Esophagus squamous epithelium (tissue), 4 donors: ENCODE data around the gene SSC4D.

ENCODE experiments used
- POLR2A ChIP-seq, 4 donors: fragments of 450-650 bp; IDR thresholded peaks; one replicate each; pipeline ENCODE4 v1.6.1; 2017; ENCODE audit warnings: antibody characterized with exemption in 4 of 4, mild to moderate bottlenecking in 4 of 4, moderate library complexity in 3 of 4
- TF ChIP-seq, protein P1 (sequence below), 6 experiments: fragments of 450-650 bp in 4 of 6; fragments of 200-600 bp in 2 of 6; sonication (generic) in 2 of 6; IDR thresholded peaks; one replicate each; pipeline ENCODE4 v1.5.1; 2016 to 2019; ENCODE audit warnings: antibody characterized with exemption in 6 of 6, mild to moderate bottlenecking in 4 of 6, moderate library complexity in 4 of 6

DNA sequence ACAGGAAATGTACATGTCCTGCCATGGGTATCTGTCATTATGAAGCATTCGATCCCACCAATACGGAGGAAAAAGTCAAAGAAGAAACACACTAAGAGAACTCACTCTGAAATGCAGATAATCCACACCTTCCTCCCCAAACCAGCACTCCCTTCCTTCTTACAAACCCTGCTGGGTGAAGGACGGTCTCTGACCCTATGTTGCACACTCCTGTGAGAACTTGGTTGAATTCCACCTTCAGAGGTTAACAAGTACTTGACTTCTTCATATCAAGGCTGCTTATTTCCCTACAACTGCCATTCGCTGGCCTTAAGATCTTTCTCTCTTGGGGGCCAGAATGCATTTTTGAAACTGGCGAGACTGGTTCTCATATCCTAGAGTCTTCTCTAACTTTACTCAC, 67.3 kb downstream of the SSC4D start:
- TF ChIP-seq POLR2A (IDR thresholded peaks at IDR 0.05): no peak
- TF ChIP-seq, protein P1, sequence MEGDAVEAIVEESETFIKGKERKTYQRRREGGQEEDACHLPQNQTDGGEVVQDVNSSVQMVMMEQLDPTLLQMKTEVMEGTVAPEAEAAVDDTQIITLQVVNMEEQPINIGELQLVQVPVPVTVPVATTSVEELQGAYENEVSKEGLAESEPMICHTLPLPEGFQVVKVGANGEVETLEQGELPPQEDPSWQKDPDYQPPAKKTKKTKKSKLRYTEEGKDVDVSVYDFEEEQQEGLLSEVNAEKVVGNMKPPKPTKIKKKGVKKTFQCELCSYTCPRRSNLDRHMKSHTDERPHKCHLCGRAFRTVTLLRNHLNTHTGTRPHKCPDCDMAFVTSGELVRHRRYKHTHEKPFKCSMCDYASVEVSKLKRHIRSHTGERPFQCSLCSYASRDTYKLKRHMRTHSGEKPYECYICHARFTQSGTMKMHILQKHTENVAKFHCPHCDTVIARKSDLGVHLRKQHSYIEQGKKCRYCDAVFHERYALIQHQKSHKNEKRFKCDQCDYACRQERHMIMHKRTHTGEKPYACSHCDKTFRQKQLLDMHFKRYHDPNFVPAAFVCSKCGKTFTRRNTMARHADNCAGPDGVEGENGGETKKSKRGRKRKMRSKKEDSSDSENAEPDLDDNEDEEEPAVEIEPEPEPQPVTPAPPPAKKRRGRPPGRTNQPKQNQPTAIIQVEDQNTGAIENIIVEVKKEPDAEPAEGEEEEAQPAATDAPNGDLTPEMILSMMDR (IDR thresholded peaks at IDR 0.05): no peak
